HG03196 (cell line): ENCODE data around the gene CYP2A6.
"Not testable (repeated sequence)": the region's sequence is repeated elsewhere in the genome, so short reads cannot be mapped to it uniquely, and the experiment has no call there.

Experiments
- ATAC-seq: cut with Tn5 transposase; IDR thresholded peaks from one replicate; pipeline ENCODE4 v1.9.1; 2021; ENCODE audit not compliant: unreplicated experiment

CYP2A6 gene

GRCh38 chr19:40819479-40820234 lies 30.6 kb downstream of the CYP2A6 start:
- ATAC-seq, result not testable (repeated sequence)

GRCh38 chr19:40818480-40819399 lies 31.5 kb downstream of the CYP2A6 start:
- peak; percentile 70 for ATAC-seq

- no peak for ATAC-seq
Observed at GRCh38 chr19:40815223-40815622, 35.0 kb downstream of the CYP2A6 start.

- ATAC-seq, result no peak
Observed at GRCh38 chr19:40813182-40813581, 37.1 kb downstream of the CYP2A6 start.

GRCh38 chr19:40812571-40812970 lies 37.7 kb downstream of the CYP2A6 start:
- ATAC-seq, result not testable (repeated sequence)

GRCh38 chr19:40811478-40812341 lies 38.5 kb downstream of the CYP2A6 start:
- ATAC-seq, result no peak

- ATAC-seq, result peak; percentile 51
Observed at GRCh38 chr19:40810649-40811408, 39.4 kb downstream of the CYP2A6 start.

GRCh38 chr19:40810160-40810559 lies 40.1 kb downstream of the CYP2A6 start:
- no peak for ATAC-seq

- no peak for ATAC-seq
Observed at GRCh38 chr19:40809358-40810086, 40.7 kb downstream of the CYP2A6 start.

- no peak for ATAC-seq
Observed at GRCh38 chr19:40808497-40808896, 41.8 kb downstream of the CYP2A6 start.

GRCh38 chr19:40808021-40808325 lies 42.3 kb downstream of the CYP2A6 start:
- ATAC-seq, result no peak

- no peak for ATAC-seq
Observed at GRCh38 chr19:40807147-40808020, 42.9 kb downstream of the CYP2A6 start.

- no peak for ATAC-seq
Observed at GRCh38 chr19:40806423-40807146, 43.7 kb downstream of the CYP2A6 start.

GRCh38 chr19:40805258-40805868 lies 44.9 kb downstream of the CYP2A6 start:
- no peak for ATAC-seq

GRCh38 chr19:40804783-40805242 lies 45.4 kb downstream of the CYP2A6 start:
- no peak for ATAC-seq

GRCh38 chr19:40803857-40804782 lies 46.1 kb downstream of the CYP2A6 start:
- ATAC-seq, result no peak
